Right lobe of liver (tissue), 4 donors: ENCODE data around the gene GPR84.

Source experiments
- POLR2A ChIP-seq: fragments of 450-650 bp; IDR thresholded peaks from one replicate; pipeline ENCODE4 v1.6.1; 2017; ENCODE audit warnings: antibody characterized with exemption, mild to moderate bottlenecking
- TF ChIP-seq, protein P1 (sequence below), 4 donors: fragments of 200-600 bp in 3 of 4; fragments of 450-650 bp in 1 of 4; IDR thresholded peaks; one replicate each; pipeline versions ENCODE4 v1.5.1 to v1.8.0; 2016 to 2022; ENCODE audit warnings: antibody characterized with exemption in 4 of 4, mild to moderate bottlenecking in 2 of 4
- donor health status: DM: no; HTN: no; CAD: no.
- donor health status: DM: no; HTN: no; CAD: no.
- donor health status: DM: no; HTN: yes; CAD: no.

DNA sequence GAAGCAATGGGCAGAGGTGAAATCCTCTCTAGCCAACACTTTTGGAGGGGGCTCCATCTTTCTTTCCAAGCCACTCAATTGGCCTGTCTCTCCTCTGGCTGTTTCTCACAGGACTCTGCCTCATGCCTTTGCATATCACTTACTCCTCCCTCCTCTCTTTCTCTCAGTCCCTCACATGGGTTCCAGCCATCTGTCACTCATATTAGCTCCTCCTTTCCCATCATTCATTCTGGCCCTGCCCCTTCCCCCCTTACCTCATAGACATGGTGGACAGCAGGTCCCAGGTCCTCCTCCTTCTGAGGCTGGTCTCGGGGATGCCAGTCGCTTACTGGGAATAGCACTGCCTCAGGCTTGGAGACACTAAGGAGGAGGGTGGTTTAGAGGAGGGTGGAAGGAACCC, 36.8 kb upstream of the GPR84 start:
- TF ChIP-seq, protein P1, sequence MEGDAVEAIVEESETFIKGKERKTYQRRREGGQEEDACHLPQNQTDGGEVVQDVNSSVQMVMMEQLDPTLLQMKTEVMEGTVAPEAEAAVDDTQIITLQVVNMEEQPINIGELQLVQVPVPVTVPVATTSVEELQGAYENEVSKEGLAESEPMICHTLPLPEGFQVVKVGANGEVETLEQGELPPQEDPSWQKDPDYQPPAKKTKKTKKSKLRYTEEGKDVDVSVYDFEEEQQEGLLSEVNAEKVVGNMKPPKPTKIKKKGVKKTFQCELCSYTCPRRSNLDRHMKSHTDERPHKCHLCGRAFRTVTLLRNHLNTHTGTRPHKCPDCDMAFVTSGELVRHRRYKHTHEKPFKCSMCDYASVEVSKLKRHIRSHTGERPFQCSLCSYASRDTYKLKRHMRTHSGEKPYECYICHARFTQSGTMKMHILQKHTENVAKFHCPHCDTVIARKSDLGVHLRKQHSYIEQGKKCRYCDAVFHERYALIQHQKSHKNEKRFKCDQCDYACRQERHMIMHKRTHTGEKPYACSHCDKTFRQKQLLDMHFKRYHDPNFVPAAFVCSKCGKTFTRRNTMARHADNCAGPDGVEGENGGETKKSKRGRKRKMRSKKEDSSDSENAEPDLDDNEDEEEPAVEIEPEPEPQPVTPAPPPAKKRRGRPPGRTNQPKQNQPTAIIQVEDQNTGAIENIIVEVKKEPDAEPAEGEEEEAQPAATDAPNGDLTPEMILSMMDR (IDR thresholded peaks at IDR 0.05): no peak
- no peak for TF ChIP-seq POLR2A
